GM12872 (cell line): ENCODE results near the gene PSMD12.

ENCODE experiments used
- CTCF ChIP-seq: IDR thresholded peaks from 3 replicates; pipeline ENCODE4 v1.5.1; 2011; ENCODE audit warnings: low read depth, mild to moderate bottlenecking, low read length, moderate library complexity; ENCODE audit not compliant: insufficient read depth

PSMD12 gene

GRCh38 chr17:67411397-67411796, 45.0 kb upstream of the PSMD12 start:
- TF ChIP-seq CTCF, result no peak

- TF ChIP-seq CTCF, result no peak
Measured at GRCh38 chr17:67403483-67403882, 37.1 kb upstream of the PSMD12 start.

DNA sequence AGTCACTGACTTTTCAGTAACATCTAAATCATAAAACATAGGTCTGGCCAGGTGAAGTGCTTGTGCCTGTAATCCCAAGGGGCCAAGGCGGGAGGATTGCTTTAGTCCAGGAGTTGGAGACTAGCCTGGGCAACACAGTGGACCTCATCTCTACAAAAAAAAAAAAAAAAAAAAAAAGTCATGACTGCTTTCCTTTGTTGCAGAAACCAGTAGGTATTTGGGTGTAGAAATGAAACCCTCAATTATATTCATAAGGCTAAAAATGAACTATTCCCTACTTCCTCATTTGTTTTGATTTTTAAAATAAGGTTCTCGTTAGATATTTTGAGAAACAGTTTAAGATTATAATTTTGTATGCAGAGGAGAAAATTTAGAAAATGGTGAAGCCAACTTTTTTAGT, 36.7 kb upstream of the PSMD12 start:
- TF ChIP-seq CTCF, result no peak

- TF ChIP-seq CTCF, result no peak
Measured at GRCh38 chr17:67401598-67402504, 35.5 kb upstream of the PSMD12 start.

DNA sequence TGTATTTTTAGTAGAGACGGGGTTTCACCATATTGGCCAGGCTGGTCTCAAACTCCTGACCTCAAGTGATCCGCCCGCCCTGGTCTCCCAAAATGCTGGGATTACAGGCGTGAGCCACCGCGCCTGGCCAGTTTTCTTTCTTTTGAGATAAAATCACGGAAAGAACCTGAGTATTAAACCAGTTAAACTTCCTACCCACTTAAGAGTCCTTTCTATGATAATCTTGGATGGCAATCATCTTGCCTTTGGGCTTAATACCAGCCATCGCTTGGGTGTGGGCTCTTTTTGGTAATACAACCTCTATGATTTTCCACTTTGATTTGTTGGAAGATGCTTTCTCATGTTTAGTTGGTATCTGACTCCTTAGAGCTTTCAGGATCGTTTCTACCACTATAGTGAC, 34.7 kb upstream of the PSMD12 start:
- no peak for TF ChIP-seq CTCF

DNA sequence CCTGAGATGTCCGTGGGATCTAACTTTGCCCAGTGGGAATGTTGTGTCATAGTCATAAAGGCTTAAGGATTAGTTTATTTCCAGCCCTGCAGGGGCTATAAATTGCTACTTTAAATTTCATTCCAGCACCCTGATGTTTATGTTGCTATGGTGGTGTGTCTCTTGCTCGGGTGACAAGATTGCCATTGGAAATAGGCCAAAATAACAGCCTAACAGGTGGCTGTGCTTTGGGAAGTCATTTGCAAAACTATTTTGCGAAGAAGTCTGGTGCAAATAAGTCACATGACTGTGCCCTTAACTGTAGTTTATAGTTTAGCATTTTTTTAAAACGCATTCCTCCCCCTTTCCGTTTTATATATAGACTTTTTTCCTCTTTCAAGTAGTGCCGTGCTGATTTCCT, 33.8 kb upstream of the PSMD12 start:
- no peak for TF ChIP-seq CTCF

GRCh38 chr17:67399676-67400075, 33.3 kb upstream of the PSMD12 start:
- no peak for TF ChIP-seq CTCF
